ENCODE measurements around the gene COPZ2.
"Not testable (repeated sequence)": the region's sequence is repeated elsewhere in the genome, so short reads cannot be mapped to it uniquely, and the experiment has no call there.

Gene COPZ2

GRCh38 chr17:48055531-48056245, 18.1 kb upstream of the COPZ2 start:
- DNase-seq (ENCODE audit: low spot score), result peak; percentile 65

- no peak for DNase-seq (ENCODE audit: low spot score)
Observed at GRCh38 chr17:48054238-48055185, 16.9 kb upstream of the COPZ2 start.

- no peak for DNase-seq (ENCODE audit: low spot score)
Observed at GRCh38 chr17:48053758-48054237, 16.2 kb upstream of the COPZ2 start.

GRCh38 chr17:48052956-48053757, 15.6 kb upstream of the COPZ2 start:
- no peak for DNase-seq (ENCODE audit: low spot score)

- DNase-seq (ENCODE audit: low spot score), result no peak
Observed at GRCh38 chr17:48051706-48052486, 14.3 kb upstream of the COPZ2 start.

- no peak for DNase-seq (ENCODE audit: low spot score)
Observed at GRCh38 chr17:48051283-48051682, 13.7 kb upstream of the COPZ2 start.

- peak; percentile 68 for DNase-seq (ENCODE audit: low spot score)
Observed at GRCh38 chr17:48048384-48049126, 11.0 kb upstream of the COPZ2 start.

GRCh38 chr17:48047741-48048383, 10.3 kb upstream of the COPZ2 start, which contains the start of gene NFE2L1:
Gene NFE2L1 (plus strand): TSS chr17:48048359. CDS start chr17:48051119, 2,760 bp downstream.
- peak; percentile 100 for DNase-seq (ENCODE audit: low spot score)

- DNase-seq (ENCODE audit: low spot score), result no peak
Observed at GRCh38 chr17:48047113-48047740, 9.6 kb upstream of the COPZ2 start.

GRCh38 chr17:48046296-48046695, 8.7 kb upstream of the COPZ2 start:
- DNase-seq (ENCODE audit: low spot score), result no peak

- DNase-seq (ENCODE audit: low spot score), result no peak
Observed at GRCh38 chr17:48045316-48046001, 7.9 kb upstream of the COPZ2 start.

GRCh38 chr17:48044851-48045250, 7.3 kb upstream of the COPZ2 start:
- no peak for DNase-seq (ENCODE audit: low spot score)

GRCh38 chr17:48043176-48043575, 5.6 kb upstream of the COPZ2 start:
- DNase-seq (ENCODE audit: low spot score), result no peak

- DNase-seq (ENCODE audit: low spot score), result no peak
Observed at GRCh38 chr17:48038687-48039086, 1.1 kb upstream of the COPZ2 start.

- no peak for DNase-seq (ENCODE audit: low spot score)
Observed at GRCh38 chr17:48037838-48038323, 284 bp upstream of the COPZ2 start.

GRCh38 chr17:48036693-48037035, 933 bp downstream of the COPZ2 start:
- no peak for DNase-seq (ENCODE audit: low spot score)

- DNase-seq (ENCODE audit: low spot score), result not testable (repeated sequence)
Observed at GRCh38 chr17:48034734-48035133, 2.9 kb downstream of the COPZ2 start.

- no peak for DNase-seq (ENCODE audit: low spot score)
Observed at GRCh38 chr17:48031966-48032365, 5.6 kb downstream of the COPZ2 start.

- no peak for DNase-seq (ENCODE audit: low spot score)
Observed at GRCh38 chr17:48030531-48030930, 7.1 kb downstream of the COPZ2 start.

All from activated CD4-positive, alpha-beta T cell treated with anti-CD3 and anti-CD28 coated beads, Interleukin-2, Interleukin-4, amounts not matched to agents 100 ng/mL and 50 ng/mL, durations not matched to agents 16 hours and 8 hours (primary cell).